Occipital lobe (tissue), 2 donors: Measurements from ENCODE around the gene B4GALNT3. TPM values are rescaled to one million over a fixed set of nuclear protein-coding genes. Genes with fewer than 3 reads are reported as not detected.

Source experiments
- DNase-seq: peaks from one replicate; lab custom pipeline; 2025; lab: John Stamatoyannopoulos, UW
- total RNA-seq: library from RNA; depleted of rRNA; stranded (reverse); fragments of >200 nt; gene quantifications from one replicate; pipeline ENCODE4 v1.2.3, GENCODE V29; 2014

B4GALNT3 gene
- total RNA-seq, 1 donor from 2014 or later: 2.2 TPM

DNA sequence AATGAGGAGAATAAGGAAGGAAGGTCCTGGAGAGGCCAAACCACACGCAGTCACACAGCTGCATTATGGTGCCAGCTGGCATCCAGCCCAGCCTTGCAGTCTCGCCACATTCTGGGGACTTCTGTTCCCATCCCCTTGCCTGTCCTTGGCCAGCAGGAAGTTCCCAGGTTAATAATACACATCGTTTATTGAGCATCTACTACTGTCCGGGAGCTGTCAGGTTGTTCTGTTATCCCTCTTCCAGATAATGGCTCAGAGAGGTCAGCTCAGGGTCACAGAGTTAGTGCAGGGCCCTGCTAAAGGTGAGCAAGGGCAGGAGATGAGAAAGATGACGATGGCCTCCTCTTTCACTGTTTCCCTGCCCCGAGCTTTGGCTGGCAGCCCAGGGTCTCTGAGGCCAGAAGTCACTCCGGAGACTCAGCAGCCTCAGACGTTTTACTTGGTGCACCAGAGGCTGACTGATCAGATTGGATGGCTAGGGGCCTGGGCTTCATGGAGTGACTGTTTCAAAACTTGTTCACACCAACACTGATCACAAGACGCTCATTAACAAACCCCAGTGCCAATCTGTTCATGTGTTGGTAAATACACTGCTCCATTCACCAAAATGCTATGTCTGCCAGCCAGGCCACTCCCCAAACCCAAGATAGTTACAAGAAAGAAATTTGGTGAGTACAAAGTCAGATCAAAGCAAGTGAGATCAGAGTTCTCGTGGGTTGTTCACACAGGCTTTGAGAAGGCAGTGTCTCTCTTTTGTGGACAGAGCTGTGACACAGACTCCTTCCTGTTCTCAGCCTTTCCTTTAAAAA lies 79.2 kb downstream of the B4GALNT3 start:
- no peak for DNase-seq

DNA sequence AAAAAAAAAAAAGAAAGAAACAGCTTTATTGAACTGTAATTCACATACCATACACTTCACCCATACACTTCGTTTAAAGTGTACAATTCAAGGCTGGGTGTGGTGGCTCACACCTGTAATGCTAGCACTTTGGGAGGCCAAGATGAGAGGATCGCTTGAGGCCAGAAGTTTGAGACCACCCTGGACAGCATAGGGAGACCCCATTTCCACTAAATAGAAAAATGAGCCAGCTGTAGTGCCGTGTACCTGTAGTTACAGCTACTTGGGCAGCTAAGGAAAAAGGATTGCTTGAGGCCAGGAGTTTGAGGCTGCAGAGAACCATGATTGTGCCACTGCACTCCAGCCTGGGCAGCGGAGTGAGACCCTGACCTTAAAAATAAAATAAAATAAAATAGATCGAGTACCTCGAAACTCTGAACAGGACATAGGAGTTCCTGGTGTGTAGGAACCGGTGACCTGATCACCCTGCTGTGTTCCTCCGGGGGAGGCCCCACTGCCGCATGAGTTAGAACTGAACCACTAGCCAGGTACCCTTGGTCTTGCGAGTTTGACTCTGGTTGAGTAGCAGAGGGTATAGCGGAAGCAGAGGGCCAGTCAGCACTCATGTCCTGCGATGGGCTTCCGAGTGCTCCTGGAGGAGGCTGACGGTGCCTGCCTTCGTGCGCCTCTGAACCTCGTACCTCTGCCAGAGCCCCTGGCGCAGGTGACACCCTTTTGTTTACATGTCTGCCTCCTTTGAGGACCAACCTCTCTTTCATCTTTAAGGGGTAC lies 80.0 kb downstream of the B4GALNT3 start:
- no peak for DNase-seq

- DNase-seq: no peak
Observed at GRCh38 chr12:541676-542324, 82.1 kb downstream of the B4GALNT3 start.

GRCh38 chr12:542395-543113 lies 82.8 kb downstream of the B4GALNT3 start:
- DNase-seq: no peak

- no peak for DNase-seq
Observed at GRCh38 chr12:543114-543451, 83.3 kb downstream of the B4GALNT3 start.

- no peak for DNase-seq
Observed at GRCh38 chr12:544142-544541, 84.4 kb downstream of the B4GALNT3 start.

DNA sequence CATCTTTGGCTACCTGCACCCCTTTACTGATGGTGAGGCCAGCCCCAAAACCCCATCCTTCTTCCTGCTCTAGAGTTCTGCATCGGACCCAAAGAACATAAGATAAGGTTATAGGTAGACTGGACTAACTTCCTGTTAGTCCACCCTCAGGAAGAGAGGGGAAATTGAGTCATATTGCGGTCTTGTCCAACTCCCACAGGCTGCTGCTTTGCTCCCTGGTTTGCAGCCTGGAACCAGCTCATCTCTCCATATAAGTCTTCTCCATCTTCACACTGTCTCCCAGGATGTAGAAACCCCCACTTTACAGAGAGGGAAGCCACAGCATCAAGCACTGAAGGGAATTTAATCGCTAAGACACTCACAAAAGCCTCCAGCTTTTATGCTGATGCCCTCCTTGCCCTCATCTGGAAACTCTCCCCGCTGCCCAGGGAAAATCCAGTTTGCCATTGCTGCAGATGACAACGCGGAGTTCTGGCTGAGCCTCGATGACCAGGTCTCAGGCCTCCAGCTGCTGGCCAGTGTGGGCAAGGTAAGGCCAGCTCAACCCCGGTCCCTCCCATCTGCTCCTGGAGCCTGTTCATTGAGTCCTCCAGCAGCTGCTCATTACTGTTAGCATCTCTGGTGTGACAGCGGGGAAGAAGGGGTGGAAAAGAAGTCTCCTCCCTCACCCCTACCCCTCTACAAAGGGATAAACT lies 85.3 kb downstream of the B4GALNT3 start:
- no peak for DNase-seq

DNA sequence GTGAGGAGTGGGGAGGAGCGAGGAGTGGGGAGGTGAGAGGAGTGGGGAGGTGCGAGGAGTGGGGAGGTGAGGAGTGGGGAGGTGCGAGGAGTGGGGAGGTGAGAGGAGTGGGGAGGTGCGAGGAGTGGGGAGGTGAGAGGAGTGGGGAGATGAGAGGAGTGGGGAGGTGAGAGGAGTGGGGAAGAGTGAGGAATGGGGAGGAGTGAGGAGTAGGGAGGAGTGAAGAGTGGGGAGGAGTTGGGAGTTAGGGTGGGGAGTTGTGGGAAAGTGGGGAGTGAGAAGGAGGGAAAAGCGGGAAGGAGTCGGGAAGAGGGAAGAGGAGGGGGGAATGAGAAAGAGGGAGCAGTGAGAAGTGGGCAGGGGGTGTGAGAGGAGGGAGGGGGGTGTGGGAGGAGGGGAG lies 86.1 kb downstream of the B4GALNT3 start:
- no peak for DNase-seq

GRCh38 chr12:546265-546919 lies 86.7 kb downstream of the B4GALNT3 start:
- DNase-seq: no peak

- peak; percentile 33 for DNase-seq
Observed at GRCh38 chr12:546920-547845, 87.4 kb downstream of the B4GALNT3 start.

GRCh38 chr12:547883-548470 lies 88.2 kb downstream of the B4GALNT3 start:
- DNase-seq: no peak

DNA sequence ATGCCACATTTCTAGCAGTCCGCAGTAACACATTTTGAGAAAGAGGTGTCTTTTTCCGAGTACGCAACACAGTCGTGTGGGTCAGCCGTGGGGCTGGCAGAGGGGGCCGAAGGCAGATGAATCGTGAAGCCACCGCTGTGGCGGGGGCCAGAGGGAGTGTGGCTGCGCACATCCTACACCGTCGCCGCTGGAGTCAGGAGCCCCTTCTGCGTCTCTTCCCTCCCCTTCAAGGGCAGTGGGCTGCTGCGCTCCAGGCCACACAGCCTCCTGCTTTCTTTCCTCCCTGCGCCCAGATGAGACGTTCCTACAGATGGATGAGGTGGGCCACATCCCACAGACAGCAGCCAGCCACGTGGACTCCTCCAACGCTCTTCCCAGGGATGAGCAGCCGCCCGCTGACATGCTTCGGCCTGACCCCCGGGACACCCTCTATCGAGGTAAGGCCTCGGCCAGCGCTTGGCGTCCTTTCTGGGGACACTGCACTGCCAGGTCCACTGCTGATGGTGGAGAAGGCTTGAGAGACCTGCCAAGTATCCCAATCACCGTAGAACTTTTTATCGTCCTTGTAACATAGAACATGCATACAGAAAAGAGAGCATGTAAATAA lies 89.8 kb downstream of the B4GALNT3 start:
- no peak for DNase-seq

GRCh38 chr12:550473-551260 lies 90.9 kb downstream of the B4GALNT3 start:
- DNase-seq: no peak

DNA sequence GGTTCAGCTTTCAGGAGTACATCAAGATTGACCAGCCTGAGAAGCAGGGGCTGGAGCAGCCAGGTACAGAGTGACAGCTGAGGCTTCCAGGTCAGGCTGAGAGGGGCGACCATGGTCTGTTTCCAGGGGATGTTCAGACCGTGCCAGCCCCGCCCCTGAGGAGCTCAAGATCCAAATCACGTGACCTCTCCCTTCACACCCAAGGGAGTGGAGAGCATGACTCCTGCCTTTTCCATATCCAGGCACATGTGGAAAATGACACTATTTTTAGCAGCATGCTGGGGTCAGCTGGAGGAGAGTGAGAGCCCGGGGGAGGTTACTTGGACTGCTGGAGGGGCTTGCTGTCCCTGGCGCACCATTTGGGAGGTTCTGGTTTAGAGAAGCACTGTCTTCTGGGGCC lies 92.7 kb downstream of the B4GALNT3 start:
- no peak for DNase-seq

DNA sequence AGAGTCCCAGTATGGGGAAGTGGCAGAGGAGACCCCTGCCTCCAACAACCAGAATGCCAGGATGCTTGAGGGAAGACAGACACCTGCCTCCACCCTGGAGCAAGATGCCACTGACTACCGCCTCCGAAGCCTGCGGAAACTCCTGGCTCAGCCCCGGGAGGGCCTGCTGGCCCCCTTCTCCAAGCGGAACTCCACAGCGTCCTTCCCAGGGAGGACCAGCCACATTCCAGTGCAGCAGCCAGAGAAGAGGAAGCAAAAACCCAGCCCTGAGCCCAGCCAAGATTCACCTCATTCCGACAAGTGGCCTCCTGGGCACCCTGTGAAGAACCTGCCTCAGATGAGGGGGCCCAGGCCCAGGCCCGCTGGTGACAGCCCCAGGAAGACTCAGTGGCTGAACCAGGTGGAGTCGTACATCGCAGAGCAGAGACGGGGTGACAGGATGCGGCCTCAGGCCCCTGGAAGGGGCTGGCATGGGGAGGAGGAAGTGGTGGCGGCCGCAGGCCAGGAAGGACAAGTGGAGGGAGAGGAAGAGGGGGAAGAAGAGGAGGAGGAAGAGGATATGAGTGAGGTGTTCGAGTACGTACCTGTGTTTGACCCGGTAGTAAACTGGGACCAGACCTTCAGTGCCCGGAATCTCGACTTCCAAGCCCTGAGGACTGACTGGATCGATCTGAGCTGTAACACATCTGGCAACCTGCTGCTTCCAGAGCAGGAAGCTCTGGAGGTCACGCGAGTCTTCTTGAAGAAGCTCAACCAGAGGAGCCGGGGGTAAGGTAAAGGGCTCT lies 93.7 kb downstream of the B4GALNT3 start:
- DNase-seq: no peak

DNA sequence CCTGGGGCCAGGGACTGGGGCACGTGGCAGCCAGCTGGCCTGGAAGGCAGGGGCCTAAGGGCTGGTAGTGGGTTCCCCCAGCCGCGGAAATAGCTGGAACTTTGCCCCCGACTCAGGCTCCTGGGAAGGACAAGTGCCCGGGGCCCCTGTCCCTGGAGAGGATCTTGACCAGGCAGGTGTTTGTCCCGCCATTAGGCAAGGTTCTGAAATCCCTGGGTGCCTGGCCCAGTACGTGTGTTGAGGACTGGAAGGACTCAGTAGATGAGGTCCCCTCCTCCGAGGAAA lies 94.2 kb downstream of the B4GALNT3 start:
- no peak for DNase-seq

DNA sequence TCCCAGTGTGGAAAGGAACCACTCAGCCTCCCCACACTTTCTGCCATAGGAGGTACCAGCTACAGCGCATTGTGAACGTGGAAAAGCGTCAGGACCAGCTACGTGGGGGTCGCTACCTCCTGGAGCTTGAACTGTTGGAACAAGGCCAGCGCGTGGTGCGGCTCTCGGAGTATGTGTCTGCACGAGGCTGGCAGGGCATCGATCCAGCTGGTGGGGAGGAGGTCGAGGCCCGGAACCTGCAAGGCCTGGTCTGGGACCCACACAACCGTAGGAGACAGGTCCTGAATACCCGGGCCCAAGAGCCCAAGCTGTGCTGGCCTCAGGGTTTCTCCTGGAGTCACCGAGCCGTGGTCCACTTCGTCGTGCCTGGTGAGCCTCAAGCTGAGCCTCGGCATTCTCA lies 96.8 kb downstream of the B4GALNT3 start:
- no peak for DNase-seq
